ENCODE results near the gene COMT.

GRCh38 chr22:19976671-19977070 is 35.1 kb downstream of the COMT start:
- TF ChIP-seq CTCF (IDR thresholded peaks at IDR 0.05), result no peak
- TF ChIP-seq POLR2A (IDR thresholded peaks at IDR 0.05), result no peak
